Mammary microvascular endothelial cell (primary cell): ENCODE results near the gene POLD4. TPM values are rescaled to one million over a fixed set of nuclear protein-coding genes. Genes with fewer than 3 reads are reported as not detected.

Source experiments
- total RNA-seq: library from RNA; depleted of rRNA; stranded (reverse); fragments of >200 nt; gene quantifications from 2 replicates; pipeline ENCODE4 v1.2.3, GENCODE V29; 2015

Gene POLD4
- 89.9 and 100 TPM in 2 replicates for total RNA-seq

DNA sequence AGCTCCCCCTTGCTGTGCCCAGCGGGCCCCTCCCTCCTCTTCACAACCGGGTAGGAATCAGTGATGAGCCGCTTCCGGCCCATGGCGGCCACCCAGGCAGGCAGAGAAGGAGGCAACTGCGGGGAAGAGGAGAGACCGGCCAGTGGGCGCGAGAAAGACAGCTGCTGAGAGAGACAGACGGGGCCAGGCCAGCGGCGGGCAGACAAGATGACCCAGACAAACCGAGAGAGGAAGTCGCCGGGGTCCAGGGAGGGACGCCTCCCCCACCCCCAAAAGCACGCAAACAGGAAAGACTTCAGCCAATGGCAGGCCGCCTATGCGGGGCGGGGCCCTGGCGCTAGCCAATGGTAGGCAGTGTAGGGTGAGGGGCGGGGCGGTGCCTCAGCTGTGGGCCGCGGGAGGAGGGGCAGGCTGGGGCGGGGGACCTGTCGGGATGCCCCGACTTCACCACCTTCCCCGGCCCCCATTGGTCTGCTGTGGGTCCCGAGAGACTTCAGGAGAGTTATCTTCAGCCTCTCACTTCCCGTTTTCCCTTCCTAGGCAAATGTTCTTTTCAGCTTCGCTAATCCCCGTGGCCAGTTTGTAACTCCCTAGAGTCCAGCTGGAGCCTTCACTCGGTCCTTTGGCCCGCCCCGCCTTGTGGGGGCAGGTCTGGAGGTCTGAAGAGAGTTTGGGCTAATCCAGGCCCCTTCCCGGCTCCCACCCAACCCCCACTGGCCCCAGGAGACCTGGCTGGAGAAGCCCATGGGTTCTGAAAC, at the start of gene POLD4:
Gene POLD4 (minus strand): TSS at position 230 of the 758 bp plus-strand sequence. CDS start 147 bp downstream, at position 83.

GRCh38 chr11:67401495-67402191, 48.3 kb upstream of the POLD4 start, which contains the start of gene PPP1CA:
TSS of gene PPP1CA (minus strand) at chr11:67401858. CDS start at chr11:67401782, 76 bp downstream.

GRCh38 chr11:67391304-67392182, 38.2 kb upstream of the POLD4 start, which contains the start of gene RAD9A:
TSS of gene RAD9A (plus strand) at chr11:67391986. CDS start at chr11:67392045, 59 bp downstream.

GRCh38 chr11:67372993-67373647, 19.8 kb upstream of the POLD4 start, which contains the start of gene CLCF1:
TSS of gene CLCF1 (minus strand) at chr11:67373598. CDS start at chr11:67373539, 59 bp downstream.

DNA sequence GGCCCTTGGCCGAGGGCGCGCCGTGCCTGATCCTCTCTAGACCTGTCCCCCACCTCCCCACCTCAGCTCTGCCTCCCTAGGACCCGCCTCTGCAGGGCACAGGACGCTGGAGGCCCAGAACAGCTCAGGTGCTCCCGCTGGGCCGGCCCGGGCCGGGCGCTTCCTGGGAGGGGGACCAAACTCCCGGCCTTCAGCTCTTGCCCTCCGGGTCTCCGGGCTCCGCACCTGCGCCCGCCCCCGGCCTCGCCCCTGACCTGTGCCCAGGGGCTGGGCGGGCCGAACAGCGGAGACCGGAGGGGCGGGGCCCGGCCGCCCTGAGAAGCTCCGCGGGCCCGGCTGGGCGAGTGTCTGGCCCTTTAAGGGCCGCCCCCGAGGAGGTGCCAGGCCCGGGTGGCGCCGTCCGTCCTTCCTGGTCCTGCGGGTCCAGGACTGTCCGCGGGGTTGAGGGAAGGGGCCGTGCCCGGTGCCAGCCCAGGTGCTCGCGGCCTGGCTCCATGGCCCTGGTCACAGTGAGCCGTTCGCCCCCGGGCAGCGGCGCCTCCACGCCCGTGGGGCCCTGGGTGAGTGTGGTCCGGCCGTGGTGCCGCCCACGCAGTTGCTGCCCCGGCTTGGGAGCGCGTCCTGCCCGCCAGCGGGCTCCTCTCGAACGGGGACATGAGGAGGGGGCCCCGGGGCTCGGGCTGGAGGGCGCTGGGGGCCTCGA, 50.1 kb downstream of the POLD4 start, which contains the start of gene SSH3:
Gene SSH3 (plus strand): TSS at position 399 of the 703 bp plus-strand sequence. CDS start 96 bp downstream, at position 495.

Other genes starting within 250 kb of the POLD4 start
- 28.8 and 28.9 TPM in 2 replicates for gene KDM2A, start 234.3 kb downstream of the POLD4 start, total RNA-seq
- gene GRK2, start 87.1 kb downstream of the POLD4 start, total RNA-seq, result 43.1 and 47.3 TPM in 2 replicates
- gene ANKRD13D, start 64.2 kb downstream of the POLD4 start, total RNA-seq, result 19.1 and 24.3 TPM in 2 replicates
- 12.5 and 24.0 TPM in 2 replicates for gene SSH3, start 50.0 kb downstream of the POLD4 start, total RNA-seq
- 6.3 and 6.8 TPM in 2 replicates for gene CLCF1, start 20.1 kb upstream of the POLD4 start, total RNA-seq
- gene RAD9A, start 38.4 kb upstream of the POLD4 start, total RNA-seq, result 4.6 and 7.9 TPM in 2 replicates
- gene PPP1CA, start 48.3 kb upstream of the POLD4 start, total RNA-seq, result 278 and 283 TPM in 2 replicates
- not detected in 2 replicates for gene TBC1D10C, start 50.5 kb upstream of the POLD4 start, total RNA-seq
- not detected in 2 replicates for gene CARNS1, start 62.1 kb upstream of the POLD4 start, total RNA-seq
- 66.0 and 76.4 TPM in 2 replicates for gene RPS6KB2, start 74.9 kb upstream of the POLD4 start, total RNA-seq
- 0.87 TPM in 1 of 2 replicates, not detected in the other for gene PTPRCAP, start 84.1 kb upstream of the POLD4 start, total RNA-seq
- gene CORO1B, start 89.9 kb upstream of the POLD4 start, total RNA-seq, result 122 and 126 TPM in 2 replicates
- gene GPR152, start 99.2 kb upstream of the POLD4 start, total RNA-seq, result not detected in 2 replicates
- gene CABP4, start 101.8 kb upstream of the POLD4 start, total RNA-seq, result 2.1 and 3.9 TPM in 2 replicates
- gene TMEM134, start 115.7 kb upstream of the POLD4 start, total RNA-seq, result 51.3 and 70.9 TPM in 2 replicates
- gene AIP, start 129.5 kb upstream of the POLD4 start, total RNA-seq, result 52.0 and 61.3 TPM in 2 replicates
- gene PITPNM1, start 151.8 kb upstream of the POLD4 start, total RNA-seq, result 13.1 and 19.4 TPM in 2 replicates
- 54.0 and 55.4 TPM in 2 replicates for gene CDK2AP2, start 154.6 kb upstream of the POLD4 start, total RNA-seq
- not detected in 2 replicates for gene CABP2, start 169.9 kb upstream of the POLD4 start, total RNA-seq
- gene GSTP1, start 230.3 kb upstream of the POLD4 start, total RNA-seq, result 761 and 855 TPM in 2 replicates